ENCODE data around the gene PRCC. TPM values are rescaled to one million over a fixed set of nuclear protein-coding genes. Genes with fewer than 3 reads are reported as not detected.

The PRCC gene
- polyA plus RNA-seq, 3 donors = 26.7 to 37.1 (median 29.6) TPM

DNA sequence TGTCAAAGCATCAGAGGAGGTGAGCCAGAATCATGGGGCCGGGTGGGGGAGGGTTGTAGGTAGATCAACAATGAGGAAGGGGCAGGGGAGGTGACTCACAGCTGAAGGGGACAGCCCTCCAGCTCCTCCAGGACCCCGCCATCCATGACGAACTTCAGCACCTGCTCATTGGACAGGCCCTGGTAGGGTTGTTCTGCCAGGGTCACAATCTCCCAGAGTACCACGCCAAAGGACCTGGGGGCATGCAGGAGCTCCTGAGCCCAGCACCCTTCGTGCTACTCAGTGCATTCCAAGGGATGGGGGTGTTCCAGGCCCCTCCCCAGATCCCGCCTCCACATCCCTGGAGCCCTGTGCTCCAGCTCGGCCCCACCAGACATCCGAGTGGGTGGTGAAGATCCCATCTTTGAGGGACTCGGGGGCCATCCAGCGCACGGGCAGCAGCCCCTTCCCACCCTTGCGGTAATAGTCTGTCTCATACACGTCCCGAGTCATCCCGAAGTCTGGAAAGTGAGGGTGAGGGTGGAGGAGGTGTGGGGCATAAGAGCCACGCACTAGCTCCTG lies 74.0 kb downstream of the PRCC start:
- no peak overlapping the region for H3K4me3 ChIP-seq (replicated peaks in 1 of 3; ENCODE audit: low read depth in 2 of 3, low read length in 3 of 3)
- 56% methylated on average over 3 of the region's 16 CpGs for WGBS (ENCODE audit: insufficient coverage)
- peaks cover 2 to 4% of the 10 kb centered on the region in 2 donors for H3K4me1 ChIP-seq (ENCODE audit: control insufficient read depth in 1 of 2, insufficient read depth in 2 of 2, low read length in 2 of 2)
- no peak for TF ChIP-seq CTCF (IDR thresholded peaks at IDR 0.05)
- Mint-ChIP-seq H3K4me3 (no peak overlapping the region), H3K27me3 (ENCODE audit: low read depth in 3 of 3) (peaks cover 36 to 67% (median 45%) of the 10 kb centered on the region in 3 donors), H3K4me1 (peaks cover 6% of the 10 kb centered on the region), H3K9me3 (peaks cover 0 to 8% (median 2%) of the 10 kb centered on the region in 7 donors), H3K36me3 (peaks cover 0 to 1% of the 10 kb centered on the region in 2 donors), H3K27ac (no peak overlapping the region)
- no peak overlapping the region for H3K4me2 ChIP-seq (replicated peaks; ENCODE audit: extremely low read depth, low read length, poor library complexity, severe bottlenecking)
- H3K9ac ChIP-seq (ENCODE audit: insufficient read depth, low read length, poor library complexity, severe bottlenecking) = no peak overlapping the region
- no peak overlapping the region for H3K27ac ChIP-seq (ENCODE audit: low read depth in 1 of 2, low read length in 2 of 2)
- intact Hi-C loops (cut with micrococcal nuclease) = no loop called here
- DNase-seq = no peak
- no peak overlapping the region for H2AFZ ChIP-seq (ENCODE audit: insufficient read depth, low read depth, low read length, poor library complexity, severe bottlenecking)
- H3K36me3 ChIP-seq (replicated peaks in 1 of 2; ENCODE audit: control insufficient read depth in 1 of 2, insufficient read depth in 2 of 2, low read length in 2 of 2) = no peaks in the 10 kb centered on the region
- peaks cover 21 to 38% of the 10 kb centered on the region in 2 donors for H3K27me3 ChIP-seq (ENCODE audit: control insufficient read depth in 2 of 2, insufficient read depth in 2 of 2, low read length in 2 of 2)
- H3K79me2 ChIP-seq (ENCODE audit: insufficient read depth, low read length) = no peaks in the 10 kb centered on the region
- no peaks in the 10 kb centered on the region for H4K20me1 ChIP-seq (ENCODE audit: insufficient read depth, low read length)
- H3K9me3 ChIP-seq (replicated peaks in 1 of 2; ENCODE audit: control insufficient read depth in 1 of 2, insufficient read depth in 1 of 2, low read length in 2 of 2) = peaks cover 0 to 7% of the 10 kb centered on the region in 2 donors

- Histone ChIP-seq H3K9ac (ENCODE audit: insufficient read depth, low read length, poor library complexity, severe bottlenecking) (no peak overlapping the region), H3K79me2 (ENCODE audit: insufficient read depth, low read length) (no peaks in the 10 kb centered on the region), H3K4me1 (ENCODE audit: control insufficient read depth in 1 of 2, insufficient read depth in 2 of 2, low read length in 2 of 2) (peaks cover 2 to 4% of the 10 kb centered on the region in 2 donors), H3K36me3 (replicated peaks in 1 of 2; ENCODE audit: control insufficient read depth in 1 of 2, insufficient read depth in 2 of 2, low read length in 2 of 2) (no peaks in the 10 kb centered on the region), H3K27ac (ENCODE audit: low read depth in 1 of 2, low read length in 2 of 2) (no peak overlapping the region), H4K20me1 (ENCODE audit: insufficient read depth, low read length) (no peaks in the 10 kb centered on the region), H2AFZ (ENCODE audit: insufficient read depth, low read depth, low read length, poor library complexity, severe bottlenecking) (no peak overlapping the region), H3K27me3 (ENCODE audit: control insufficient read depth in 2 of 2, insufficient read depth in 2 of 2, low read length in 2 of 2) (peaks cover 29 to 51% of the 10 kb centered on the region in 2 donors), H3K9me3 (replicated peaks in 1 of 2; ENCODE audit: control insufficient read depth in 1 of 2, insufficient read depth in 1 of 2, low read length in 2 of 2) (peaks cover 0 to 8% of the 10 kb centered on the region in 2 donors), H3K4me3 (replicated peaks in 1 of 3; ENCODE audit: low read depth in 2 of 3, low read length in 3 of 3) (no peak overlapping the region), H3K4me2 (replicated peaks; ENCODE audit: extremely low read depth, low read length, poor library complexity, severe bottlenecking) (no peak overlapping the region)
- TF ChIP-seq CTCF (IDR thresholded peaks at IDR 0.05) = no peak
- peaks cover 0 to 8% (median 2%) of the 10 kb centered on the region in 7 donors for H3K9me3 Mint-ChIP-seq
- H3K4me1 Mint-ChIP-seq = peaks cover 6% of the 10 kb centered on the region
- no peak overlapping the region for H3K4me3 Mint-ChIP-seq
- DNase-seq = no peak
- peak overlapping the region in 1 of 7 donors; percentile 18 for H3K27ac Mint-ChIP-seq
- intact Hi-C loops (cut with micrococcal nuclease) = no loop called here
- peaks cover 0 to 1% of the 10 kb centered on the region in 2 donors for H3K36me3 Mint-ChIP-seq
- peaks cover 48 to 79% (median 57%) of the 10 kb centered on the region in 3 donors for H3K27me3 Mint-ChIP-seq (ENCODE audit: low read depth in 3 of 3)
- 79% methylated on average over 9 of the region's 9 CpGs for WGBS (ENCODE audit: insufficient coverage)
These were observed 75.4 kb downstream of the PRCC start for GRCh38 chr1:156842618-156843300.
